GM19328 (cell line): ENCODE data around the gene DNAJC21.
A peak's percentile ranks its signal among the peaks of the same experiment; 100 is the strongest.
"Not testable (repeated sequence)": the region's sequence is repeated elsewhere in the genome, so short reads cannot be mapped to it uniquely, and the experiment has no call there.

Source experiments
- ATAC-seq: cut with Tn5 transposase; IDR thresholded peaks from one replicate; pipeline ENCODE4 v1.9.1; 2021; ENCODE audit warnings: mild to moderate bottlenecking, moderate library complexity; ENCODE audit not compliant: unreplicated experiment

DNAJC21 gene

DNA sequence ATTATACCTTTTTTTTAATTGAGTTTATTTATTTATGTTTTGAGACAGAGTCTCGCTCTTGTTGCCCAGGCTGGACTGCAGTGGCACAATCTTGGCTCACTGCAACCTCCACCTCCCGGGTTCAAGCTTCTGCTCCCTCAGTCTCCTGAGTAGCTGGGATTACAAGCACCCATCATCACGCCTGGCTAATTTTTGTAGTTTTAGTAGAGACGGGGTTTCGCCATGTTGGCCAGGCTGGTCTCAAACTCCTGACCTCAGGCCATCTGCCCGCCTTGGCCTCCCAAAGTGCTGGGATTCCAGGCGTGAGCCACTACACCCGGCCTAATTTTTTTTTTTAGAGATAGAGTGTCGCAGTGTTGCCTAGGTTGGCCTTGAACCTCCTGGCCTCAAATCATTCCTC lies 6.1 kb upstream of the DNAJC21 start:
- not testable (repeated sequence) for ATAC-seq

DNA sequence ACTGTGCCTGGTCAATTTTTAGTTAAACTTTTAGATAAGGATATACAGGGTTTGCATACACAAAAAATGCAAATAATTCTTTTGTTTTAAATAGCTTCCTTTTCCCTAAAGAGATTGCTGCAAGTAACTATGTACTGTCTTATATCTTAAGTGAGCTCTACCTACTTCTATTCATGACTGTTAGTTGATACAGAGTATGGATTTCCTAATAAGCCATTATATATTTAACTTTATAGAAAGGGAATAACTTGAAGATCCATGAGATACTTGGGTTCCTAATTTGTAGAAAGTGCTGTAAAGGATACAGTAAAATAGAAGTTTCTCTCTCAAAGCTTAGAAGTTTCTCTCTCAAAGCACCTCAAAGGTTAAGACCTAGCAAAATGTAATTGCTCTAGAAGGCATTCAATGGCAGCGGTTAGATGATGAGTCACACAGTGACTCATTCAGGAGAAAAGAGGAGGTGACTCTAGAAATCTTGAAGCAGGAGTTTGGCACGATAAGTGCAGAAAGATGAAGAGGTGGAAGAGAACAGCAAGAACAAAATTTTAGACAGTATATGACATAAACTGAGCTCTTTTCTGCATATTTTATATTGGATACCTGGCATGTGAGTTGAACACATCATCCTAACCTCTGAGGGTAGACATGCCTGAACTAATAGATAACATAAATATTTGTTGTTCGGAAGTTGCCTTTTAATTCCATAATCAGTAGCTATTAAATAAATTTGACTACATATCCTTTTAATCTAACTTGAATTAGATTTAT lies 5.5 kb upstream of the DNAJC21 start:
- ATAC-seq, result no peak

DNA sequence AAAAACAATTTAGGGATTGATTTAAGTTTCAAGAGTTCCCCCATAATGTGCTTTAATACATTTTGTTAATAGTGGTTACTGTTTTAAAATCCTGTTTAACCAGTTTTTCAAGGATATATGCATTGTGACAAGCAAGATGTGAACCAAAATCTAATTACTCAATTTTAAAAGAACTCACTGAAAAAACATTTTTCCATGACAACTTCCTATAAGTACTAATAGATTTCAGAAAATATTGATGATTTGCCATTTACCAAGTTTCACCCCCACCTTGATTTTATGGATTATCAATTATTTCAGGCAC lies 4.9 kb upstream of the DNAJC21 start:
- no peak for ATAC-seq

DNA sequence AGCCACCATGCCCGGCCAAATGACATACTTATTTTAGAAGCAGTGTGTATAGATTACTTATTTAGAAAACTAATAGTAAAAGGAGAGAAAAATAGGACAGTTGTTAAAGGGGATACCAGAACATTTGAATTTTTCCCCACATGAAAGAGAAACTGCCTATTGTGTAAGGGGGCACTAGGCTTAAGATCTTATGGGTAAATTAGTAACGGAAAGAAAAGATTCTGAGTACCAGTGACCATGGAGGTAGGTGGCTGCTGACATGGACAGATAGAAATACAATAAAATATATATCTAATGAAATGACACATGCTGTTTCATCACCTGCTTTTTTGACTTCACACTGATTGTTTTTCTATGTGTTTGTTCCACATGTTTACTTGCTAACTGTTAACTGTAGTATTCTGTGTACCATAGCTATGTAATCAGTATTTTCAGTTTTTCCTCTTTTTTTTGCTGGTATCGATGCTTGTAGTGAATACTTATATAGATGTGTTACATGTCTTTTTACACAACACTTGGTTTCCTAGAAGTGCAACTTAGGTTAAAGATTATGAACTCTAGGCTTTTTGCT lies 3.0 kb upstream of the DNAJC21 start:
- ATAC-seq, result no peak

DNA sequence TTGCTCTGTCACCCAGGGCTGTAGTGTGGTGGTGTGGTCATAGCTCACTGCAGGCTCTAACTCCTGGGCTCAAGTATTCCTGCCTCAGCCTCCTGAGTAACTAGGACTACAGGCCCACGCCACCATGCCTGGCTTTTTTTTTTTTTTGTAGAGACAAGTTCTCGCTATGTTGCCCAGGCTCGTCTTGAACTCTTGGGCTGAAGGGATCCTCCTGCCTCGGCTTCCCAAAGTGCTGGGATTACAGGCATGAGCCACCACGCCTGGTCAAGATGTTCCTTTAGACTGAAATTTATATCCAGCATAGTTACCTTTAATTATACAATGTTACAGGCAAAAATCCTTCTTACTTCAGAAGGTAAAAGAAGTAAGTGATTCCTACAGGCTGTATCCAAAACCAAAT lies 1.6 kb upstream of the DNAJC21 start:
- ATAC-seq, result no peak

DNA sequence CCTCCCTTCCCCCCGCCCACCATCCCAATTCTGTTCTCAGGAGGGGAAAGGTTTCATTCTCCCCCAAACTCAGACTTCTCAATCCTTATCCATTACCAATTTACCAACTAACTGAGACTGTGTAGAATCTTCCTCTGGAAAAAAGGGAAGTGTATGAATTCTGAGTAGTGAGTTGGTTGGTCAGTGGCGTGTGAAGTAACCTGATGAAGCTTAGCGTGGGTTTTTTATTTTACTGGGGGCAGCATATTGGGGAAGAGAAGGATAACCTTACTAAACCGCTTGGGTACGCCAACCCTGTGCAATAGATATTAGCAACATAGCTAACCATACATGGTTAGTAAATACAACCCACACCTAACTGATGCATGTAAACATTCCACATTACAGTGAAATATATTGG lies 1.1 kb upstream of the DNAJC21 start:
- ATAC-seq, result no peak

DNA sequence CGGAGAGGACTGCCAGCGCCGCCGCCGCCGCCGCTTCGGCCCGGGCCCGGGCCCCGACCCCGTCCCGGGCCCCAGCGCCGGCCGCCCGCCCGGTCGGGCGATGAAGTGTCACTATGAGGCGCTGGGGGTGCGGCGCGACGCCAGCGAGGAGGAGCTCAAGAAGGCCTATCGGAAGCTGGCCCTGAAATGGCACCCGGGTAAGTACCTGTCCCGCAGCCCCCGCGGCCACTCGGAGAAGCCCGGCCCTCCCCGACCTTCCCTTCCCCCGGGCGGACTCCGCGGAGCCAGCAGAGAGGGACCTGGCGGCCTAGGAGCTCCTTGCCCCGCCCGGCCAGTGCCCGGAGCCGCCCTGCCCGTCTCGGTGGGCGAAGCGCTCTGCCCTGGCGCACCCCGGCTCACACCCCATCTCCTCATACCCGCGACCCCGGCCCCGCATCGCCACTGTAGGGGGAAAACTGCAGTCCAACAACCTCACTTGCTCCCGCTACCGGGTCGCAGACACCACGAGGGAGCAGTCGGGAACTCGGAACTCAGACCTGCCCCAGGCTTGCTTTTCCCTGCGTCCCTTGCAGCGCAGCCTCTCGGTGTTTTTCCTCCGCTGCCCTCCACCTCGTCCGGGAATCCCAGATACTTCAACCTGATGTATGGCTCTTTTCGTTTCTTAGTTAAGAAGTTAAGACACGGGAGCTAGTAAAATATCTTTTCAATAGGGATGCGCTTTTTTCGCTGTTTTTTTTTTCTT lies 532 bp downstream of the DNAJC21 start:
- ATAC-seq, result peak; percentile 71

DNA sequence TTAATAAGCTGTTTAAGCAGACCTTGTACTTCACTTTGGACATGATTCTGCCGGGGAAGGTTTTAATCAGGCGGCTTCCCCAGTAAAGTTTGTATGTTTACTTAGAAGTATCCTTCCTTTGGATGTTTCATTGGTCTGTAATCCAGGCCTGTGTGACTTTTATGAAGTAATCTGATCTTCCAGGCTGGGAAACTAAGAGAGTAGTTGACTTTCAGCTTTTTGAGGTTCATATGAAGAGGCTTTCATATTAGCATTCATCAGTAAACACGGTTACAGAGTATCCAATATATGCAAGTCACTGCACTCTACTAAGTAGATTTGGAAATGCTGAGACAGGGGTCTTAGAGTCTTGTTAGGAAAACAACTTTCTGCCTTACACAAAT lies 1.1 kb downstream of the DNAJC21 start:
- ATAC-seq, result no peak

DNA sequence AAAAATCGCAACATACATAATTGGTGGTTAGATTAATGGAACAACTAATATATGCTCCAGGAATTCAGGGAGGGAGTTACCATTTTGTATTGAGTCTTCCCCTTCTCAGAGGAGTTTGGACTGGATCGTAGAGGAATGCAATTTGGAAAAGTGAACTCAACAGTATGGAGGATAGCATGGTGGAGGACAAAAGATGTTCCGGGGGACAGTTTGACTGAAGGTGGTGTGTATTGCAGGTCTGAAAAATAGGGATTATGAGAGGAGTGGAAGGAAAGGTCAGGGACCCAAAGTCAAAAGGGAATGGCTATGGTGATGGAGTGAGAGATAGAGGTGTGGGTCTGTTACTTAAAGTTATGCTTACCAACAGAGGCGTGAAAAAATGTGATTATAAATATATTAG lies 1.5 kb downstream of the DNAJC21 start:
- ATAC-seq, result no peak

DNA sequence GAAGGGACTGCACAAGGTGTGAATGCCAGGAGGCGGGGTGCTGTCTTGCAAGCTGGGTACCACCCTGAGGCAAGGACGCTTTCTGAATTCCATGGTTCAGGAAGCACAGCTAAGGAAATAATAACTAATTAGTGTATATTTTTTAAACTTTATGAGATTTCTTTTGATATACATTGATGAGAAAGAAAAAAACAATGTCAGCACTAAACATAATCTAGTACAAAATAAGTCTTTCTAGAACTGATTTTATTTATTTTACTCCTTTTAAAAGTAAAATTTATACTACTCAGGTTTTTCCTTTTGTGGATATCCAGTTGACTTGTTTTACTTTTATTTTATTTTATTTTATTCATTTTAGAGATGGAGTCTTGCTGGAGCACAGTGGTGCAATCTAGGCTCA lies 3.6 kb downstream of the DNAJC21 start:
- ATAC-seq, result no peak

DNA sequence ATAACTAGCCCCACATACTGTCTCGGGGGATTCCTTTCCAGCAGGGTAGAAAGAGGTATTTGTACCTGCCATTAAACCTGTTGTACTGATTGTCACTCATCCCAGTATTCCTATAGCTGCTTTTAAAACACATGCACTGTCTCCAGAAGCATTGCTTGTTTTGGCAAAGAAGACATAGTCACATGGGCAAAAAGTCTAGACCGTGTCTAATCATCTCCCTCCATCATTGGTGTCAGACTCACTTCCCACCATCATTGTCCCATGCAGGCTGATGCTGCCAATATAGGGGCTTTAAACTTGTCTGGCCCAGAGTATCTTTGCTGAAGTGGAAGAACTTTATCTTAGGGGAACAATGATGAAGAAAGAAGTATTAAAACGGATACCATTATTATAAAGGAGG lies 12.6 kb downstream of the DNAJC21 start:
- ATAC-seq, result no peak

DNA sequence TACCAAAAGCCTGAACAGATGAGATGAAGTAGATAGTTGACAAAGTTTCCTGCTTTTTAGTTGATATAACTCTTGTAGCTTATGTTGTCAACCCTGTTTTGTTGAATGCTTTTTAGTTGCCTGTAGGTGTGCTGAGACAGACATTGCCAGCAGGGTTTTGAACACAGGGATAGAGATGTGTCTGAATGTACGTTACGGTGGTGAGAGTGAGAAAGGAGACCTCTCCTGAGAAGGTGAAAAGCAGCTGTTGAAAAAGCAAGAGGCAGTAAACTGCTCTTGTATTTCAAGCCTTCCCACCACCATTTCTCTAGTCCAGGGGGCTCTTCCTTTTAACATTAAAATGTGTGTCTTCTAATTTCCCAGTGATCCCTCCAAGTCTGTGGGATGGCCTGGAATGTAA lies 14.7 kb downstream of the DNAJC21 start:
- ATAC-seq, result no peak

DNA sequence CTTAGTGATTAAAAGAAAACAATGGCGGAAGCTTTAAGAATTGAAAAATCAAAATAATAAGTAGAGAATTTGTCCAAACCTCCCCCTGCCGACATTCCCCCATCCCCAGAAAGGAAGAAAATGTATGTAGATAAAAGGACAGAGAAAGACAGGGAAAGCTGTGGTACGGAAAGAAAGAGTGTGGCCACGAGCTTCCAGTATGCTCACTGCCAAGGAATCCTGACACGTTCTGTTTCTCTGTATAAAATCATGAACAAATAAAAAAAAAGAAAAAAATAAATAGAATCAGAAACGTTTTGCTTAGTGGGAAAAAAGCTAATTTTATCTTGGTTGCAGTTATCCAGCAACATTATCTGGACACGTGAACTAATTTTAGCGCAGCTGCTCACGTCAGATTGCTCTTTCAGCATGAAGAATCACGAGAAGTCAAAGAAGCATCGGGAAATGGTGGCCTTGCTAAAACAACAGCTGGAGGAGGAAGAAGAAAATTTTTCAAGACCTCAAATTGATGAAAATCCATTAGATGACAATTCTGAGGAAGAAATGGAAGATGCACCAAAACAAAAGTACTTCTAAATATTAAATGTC lies 15.2 kb downstream of the DNAJC21 start:
- ATAC-seq, result no peak

DNA sequence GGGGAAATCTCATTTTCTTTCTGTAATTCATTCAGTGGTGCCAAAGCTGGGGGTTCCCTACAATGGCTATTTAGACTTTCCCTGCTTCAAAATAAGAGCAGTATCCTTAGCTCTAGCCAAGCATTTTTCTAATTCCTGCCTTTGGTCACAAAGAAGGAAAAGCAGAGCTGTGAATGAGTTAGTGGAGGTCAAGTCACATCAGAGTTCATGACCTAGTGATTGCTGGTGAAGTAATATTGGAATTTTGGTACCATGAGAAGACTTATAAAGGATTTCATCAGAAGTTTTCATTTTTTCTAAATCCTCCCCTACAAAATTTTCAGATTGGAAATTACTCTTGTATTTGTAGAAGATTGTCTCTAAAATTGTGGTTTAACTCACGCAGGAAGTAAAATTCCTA lies 28.0 kb downstream of the DNAJC21 start:
- no peak for ATAC-seq

DNA sequence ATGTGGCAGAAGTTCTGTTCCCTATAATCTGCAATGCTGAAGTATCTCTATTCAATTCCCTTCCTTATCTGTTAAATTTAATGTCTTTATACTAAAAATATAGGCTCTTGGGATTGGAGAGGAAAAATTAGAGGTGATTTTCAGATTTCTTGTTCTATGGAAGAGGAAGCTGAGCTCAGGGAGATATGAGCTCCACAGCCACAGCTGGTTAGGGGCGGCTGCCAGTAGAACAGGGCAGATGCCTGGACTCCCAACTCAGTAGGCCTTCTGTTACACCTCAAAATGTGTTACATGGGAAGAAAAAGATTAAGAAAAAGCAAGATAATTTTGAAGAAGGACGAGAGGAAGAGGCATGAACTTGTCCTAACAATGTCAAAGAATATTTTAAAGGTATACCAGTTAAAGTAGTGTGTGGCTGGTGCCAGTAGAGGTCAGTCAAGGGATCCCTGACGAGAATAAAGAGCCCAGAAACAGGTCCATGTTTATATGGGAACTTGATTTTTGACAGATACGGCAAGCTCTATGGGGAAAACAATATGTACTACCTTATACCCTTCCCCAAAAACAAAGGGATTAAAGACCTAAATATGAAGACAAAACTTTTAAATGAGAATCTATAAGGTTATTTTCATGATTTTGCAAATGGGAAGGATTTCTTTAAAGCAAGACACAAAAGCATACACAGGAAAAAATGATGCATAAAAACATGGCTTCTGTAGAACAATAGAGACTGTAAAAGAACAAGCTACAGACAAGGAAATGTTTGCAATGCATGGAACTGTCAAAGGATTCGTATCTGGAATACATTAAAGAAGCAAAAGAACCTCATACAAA lies 28.7 kb downstream of the DNAJC21 start:
- ATAC-seq, result no peak

DNA sequence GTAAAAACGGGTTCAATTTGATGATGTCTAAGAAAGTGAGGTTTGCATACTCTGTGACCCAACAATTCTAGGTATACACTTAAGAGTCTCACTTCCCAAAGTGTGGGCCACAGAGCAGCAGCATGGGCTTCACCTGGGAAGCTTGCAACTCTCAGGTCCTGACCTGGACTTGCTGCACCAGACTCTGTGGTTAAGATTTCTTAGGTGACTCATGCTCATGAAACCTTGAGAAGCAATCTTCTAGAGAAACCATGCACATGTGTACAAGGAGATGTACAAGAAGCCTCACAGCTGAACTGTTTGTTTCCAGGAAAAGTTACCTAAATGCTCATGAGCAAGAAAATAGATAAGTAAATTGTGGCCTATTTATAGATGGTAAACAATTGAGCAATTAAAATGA lies 30.0 kb downstream of the DNAJC21 start:
- ATAC-seq, result peak; percentile 86

DNA sequence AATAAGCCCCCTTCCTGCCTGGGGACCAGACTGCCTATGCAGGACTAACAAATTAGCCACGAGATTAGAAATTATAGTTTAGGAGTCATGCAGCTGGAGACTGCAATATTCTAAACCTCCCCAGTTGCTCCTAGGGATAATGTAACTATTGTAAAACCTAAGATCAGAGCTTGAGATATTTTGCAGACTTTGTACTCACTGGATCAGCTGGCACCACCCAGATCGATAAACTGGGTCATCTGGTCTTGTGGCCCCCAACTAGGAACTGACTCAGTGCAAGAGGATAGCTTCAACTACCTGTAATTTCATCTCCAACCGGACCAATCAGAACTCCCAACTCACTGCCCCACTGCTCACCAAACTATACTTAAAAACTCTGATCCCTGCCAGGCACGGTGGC lies 38.2 kb downstream of the DNAJC21 start:
- ATAC-seq, result no peak

DNA sequence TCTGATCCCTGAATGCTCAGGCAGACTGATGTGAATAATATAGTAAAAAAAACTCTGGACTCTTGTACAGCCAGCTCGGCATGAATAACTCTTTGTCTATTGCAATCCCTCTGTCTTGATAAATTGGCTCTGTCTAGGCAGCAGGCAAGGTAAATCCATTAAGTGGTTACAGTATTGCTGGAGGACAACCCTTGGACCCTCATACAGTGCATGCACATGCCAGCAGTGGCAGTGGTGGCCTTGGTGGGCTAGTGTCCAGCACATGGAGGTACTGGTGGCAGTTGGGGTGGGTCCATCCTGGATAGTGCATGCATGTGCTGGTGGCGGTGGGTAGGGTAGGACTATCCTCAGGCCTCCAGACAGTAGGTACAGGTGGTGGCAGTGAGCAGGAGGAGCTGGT lies 38.9 kb downstream of the DNAJC21 start:
- no peak for ATAC-seq

DNA sequence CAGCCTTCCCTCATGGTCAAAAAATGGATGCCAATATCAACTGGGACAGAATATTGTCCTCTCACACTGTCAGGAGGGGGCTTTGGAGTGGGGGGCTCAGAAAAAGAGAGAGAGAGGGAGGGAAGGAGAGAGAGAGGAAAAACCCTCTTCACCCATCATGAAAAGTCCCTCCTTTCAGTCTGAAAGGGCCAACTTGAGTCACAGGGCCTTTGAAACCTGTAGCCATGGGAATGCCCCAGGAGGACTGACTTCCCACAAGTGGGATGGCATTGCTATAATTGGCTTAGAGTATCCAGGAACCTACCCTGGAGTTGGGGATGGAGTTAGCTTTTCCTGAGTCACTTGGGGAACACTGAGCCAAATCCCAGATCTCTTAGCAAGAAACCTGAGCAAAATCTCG lies 41.2 kb downstream of the DNAJC21 start:
- ATAC-seq, result no peak

DNA sequence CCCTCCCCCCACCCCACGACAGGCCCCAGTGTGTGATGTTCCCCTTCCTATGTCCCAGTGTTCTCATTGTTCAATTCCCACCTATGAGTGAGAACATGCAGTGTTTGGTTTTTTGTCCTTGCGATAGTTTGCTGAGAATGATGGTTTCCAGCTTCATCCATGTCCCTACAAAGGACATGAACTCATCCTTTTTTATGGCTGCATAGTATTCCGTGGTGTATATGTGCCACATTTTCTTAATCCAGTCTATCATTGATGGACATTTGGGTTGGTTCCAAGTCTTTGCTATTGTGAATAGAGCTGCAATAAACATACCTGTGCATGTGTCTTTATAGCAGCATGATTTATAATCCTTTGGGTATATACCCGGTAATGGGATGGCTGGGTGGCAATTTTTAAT lies 42.3 kb downstream of the DNAJC21 start:
- ATAC-seq, result not testable (repeated sequence)

DNA sequence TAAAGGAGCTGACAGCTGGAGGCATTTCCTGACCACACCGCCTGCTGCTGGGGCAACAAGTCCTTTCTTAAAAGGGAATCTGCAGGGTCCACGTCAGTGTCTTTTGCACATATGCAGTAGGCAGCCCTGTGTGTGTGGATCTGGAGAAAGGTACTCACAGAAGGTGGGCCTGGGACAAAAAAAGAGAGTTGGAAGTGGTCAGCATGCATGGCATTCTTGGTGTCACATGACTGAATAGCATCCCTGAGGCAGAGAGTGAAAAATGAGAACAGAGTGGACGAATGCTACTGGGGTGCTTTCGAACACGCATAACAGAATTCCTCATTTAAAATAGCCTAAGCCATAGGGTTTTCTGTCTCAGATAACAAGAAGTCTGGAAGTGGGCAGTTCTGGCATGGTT lies 47.0 kb downstream of the DNAJC21 start:
- ATAC-seq, result no peak
